HG03457 (cell line): Measurements from ENCODE around the gene QRSL1.
"Not testable (repeated sequence)": the region's sequence is repeated elsewhere in the genome, so short reads cannot be mapped to it uniquely, and the experiment has no call there.

Experiments
- ATAC-seq: cut with Tn5 transposase; IDR thresholded peaks from one replicate; pipeline ENCODE4 v1.9.1; 2021; ENCODE audit warnings: moderate number of reproducible peaks; ENCODE audit not compliant: unreplicated experiment

The QRSL1 gene

GRCh38 chr6:106629103-106629858, at the start of gene QRSL1, which contains the start of gene RTN4IP1:
Gene QRSL1, plus strand, starts transcription at chr6:106629578. Its CDS starts 104 bp downstream, at chr6:106629682.
Gene RTN4IP1, minus strand, starts transcription at chr6:106629498. Its CDS starts 477 bp downstream, at chr6:106629021.
- peak; percentile 60 for ATAC-seq

GRCh38 chr6:106581468-106581867, 47.9 kb upstream of the QRSL1 start:
- ATAC-seq: no peak

- no peak for ATAC-seq
Measured at GRCh38 chr6:106586815-106587415, 42.5 kb upstream of the QRSL1 start.

- not testable (repeated sequence) for ATAC-seq
Measured at GRCh38 chr6:106588937-106589336, 40.4 kb upstream of the QRSL1 start.

- ATAC-seq: no peak
Measured at GRCh38 chr6:106591111-106591825, 38.1 kb upstream of the QRSL1 start.

GRCh38 chr6:106599440-106599839, 29.9 kb upstream of the QRSL1 start:
- ATAC-seq: no peak

GRCh38 chr6:106600329-106600728, 29.0 kb upstream of the QRSL1 start:
- no peak for ATAC-seq

GRCh38 chr6:106608080-106608668, 21.2 kb upstream of the QRSL1 start:
- no peak for ATAC-seq

- ATAC-seq: no peak
Measured at GRCh38 chr6:106609699-106610098, 19.7 kb upstream of the QRSL1 start.

- ATAC-seq: no peak
Measured at GRCh38 chr6:106611030-106611429, 18.3 kb upstream of the QRSL1 start.

GRCh38 chr6:106612671-106613416, 16.5 kb upstream of the QRSL1 start:
- ATAC-seq: no peak

GRCh38 chr6:106613590-106613989, 15.8 kb upstream of the QRSL1 start:
- ATAC-seq: no peak

GRCh38 chr6:106614166-106614565, 15.2 kb upstream of the QRSL1 start:
- ATAC-seq: no peak

GRCh38 chr6:106614592-106615257, 14.7 kb upstream of the QRSL1 start:
- ATAC-seq: no peak

- ATAC-seq: peak; percentile 64
Measured at GRCh38 chr6:106617302-106617701, 12.1 kb upstream of the QRSL1 start.

- ATAC-seq: no peak
Measured at GRCh38 chr6:106617857-106618256, 11.5 kb upstream of the QRSL1 start.

- no peak for ATAC-seq
Measured at GRCh38 chr6:106618324-106618723, 11.1 kb upstream of the QRSL1 start.

GRCh38 chr6:106619223-106619622, 10.2 kb upstream of the QRSL1 start:
- ATAC-seq: no peak

- ATAC-seq: no peak
Measured at GRCh38 chr6:106620931-106621672, 8.3 kb upstream of the QRSL1 start.
